Testis (tissue), 2 donors: Measurements from ENCODE around the gene STK39.

Experiments
- POLR2A ChIP-seq: fragments of 450-650 bp; IDR thresholded peaks from one replicate; pipeline ENCODE4 v1.6.1; 2017; ENCODE audit warnings: antibody characterized with exemption, mild to moderate bottlenecking, moderate library complexity
- TF ChIP-seq, protein P1 (sequence below), 3 experiments: fragments of 450-650 bp in 2 of 3; fragments of 200-600 bp in 1 of 3; sonication (generic) in 1 of 3; IDR thresholded peaks; one replicate each; pipeline ENCODE4 v1.5.1; 2016 to 2019; ENCODE audit warnings: antibody characterized with exemption in 3 of 3, mild to moderate bottlenecking in 2 of 3, moderate library complexity in 1 of 3

DNA sequence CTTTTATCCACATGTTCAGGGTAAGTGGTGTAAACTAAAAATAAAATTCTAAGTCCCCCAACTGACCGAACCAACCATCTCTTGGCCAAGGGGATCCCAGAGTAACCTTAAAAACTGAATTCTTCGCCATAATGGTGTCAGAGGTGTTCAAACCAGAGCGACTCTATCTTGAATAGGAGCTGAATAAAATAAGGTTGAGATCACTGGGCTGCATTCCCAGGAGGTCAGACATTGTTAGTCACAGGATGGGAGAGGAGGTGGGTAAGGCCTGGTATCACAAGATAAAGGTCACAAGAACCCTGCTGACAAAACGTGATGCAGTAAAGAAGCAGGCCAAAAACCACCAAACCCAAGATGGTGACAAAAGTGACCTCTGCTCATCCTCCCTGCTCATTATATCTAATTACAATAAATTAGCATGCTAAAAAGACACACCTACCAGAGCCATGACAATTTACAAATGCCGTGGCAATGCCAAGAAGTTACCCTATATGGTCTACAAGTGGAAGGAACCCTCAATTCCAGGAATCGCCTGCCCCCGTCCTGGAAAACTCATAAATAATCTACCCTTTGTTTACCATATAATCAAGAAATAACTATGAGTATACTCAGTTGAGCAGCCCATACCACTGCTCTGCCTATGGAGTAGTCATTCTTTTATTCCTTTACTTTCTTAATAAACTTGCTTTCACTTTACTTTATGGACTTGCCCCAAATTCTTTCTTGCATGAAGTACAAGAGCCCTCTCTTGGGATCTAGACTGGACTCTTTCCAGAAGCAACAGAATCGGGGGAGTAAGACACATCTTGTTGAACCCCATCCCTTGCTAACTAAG lies 302.4 kb downstream of the STK39 start:
- TF ChIP-seq, protein P1, sequence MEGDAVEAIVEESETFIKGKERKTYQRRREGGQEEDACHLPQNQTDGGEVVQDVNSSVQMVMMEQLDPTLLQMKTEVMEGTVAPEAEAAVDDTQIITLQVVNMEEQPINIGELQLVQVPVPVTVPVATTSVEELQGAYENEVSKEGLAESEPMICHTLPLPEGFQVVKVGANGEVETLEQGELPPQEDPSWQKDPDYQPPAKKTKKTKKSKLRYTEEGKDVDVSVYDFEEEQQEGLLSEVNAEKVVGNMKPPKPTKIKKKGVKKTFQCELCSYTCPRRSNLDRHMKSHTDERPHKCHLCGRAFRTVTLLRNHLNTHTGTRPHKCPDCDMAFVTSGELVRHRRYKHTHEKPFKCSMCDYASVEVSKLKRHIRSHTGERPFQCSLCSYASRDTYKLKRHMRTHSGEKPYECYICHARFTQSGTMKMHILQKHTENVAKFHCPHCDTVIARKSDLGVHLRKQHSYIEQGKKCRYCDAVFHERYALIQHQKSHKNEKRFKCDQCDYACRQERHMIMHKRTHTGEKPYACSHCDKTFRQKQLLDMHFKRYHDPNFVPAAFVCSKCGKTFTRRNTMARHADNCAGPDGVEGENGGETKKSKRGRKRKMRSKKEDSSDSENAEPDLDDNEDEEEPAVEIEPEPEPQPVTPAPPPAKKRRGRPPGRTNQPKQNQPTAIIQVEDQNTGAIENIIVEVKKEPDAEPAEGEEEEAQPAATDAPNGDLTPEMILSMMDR (IDR thresholded peaks at IDR 0.05): no peak
- no peak for TF ChIP-seq POLR2A
